HEK293T (cell line): ENCODE data around the gene MYL9.

Experiments used
- CTCF ChIA-PET: fragments of 350-600 bp; formaldehyde crosslinking; extraction: SDS; loops from one replicate; lab custom pipeline; 2021; ENCODE audit warnings: antibody characterized with exemption, inconsistent platforms; lab: Yijun Ruan, JAX
- POLR2A ChIA-PET: fragments of 350-600 bp; formaldehyde crosslinking; extraction: SDS; loops from one replicate; lab custom pipeline; 2020; ENCODE audit warnings: antibody characterized with exemption, inconsistent platforms; lab: Yijun Ruan, JAX
- DNase-seq: peaks from one replicate; pipeline ENCODE4 v3.0.0; 2012; ENCODE audit warnings: mixed read lengths; ENCODE audit errors: extremely low spot score
- ARNT ChIP-seq: fragments of 450-650 bp; IDR thresholded peaks from 2 replicates; pipeline ENCODE4 v1.6.1; 2017; ENCODE audit warnings: mild to moderate bottlenecking
- BHLHE40 ChIP-seq: fragments of 450-650 bp; IDR thresholded peaks from 2 replicates; pipeline ENCODE4 v1.6.1; 2016; ENCODE audit warnings: mild to moderate bottlenecking, moderate library complexity, borderline replicate concordance
- CTBP1 ChIP-seq: fragments of 450-650 bp; IDR thresholded peaks from 2 replicates; pipeline ENCODE4 v1.6.1; 2016; ENCODE audit warnings: borderline replicate concordance
- ELF4 ChIP-seq: fragments of 450-650 bp; IDR thresholded peaks from 2 replicates; pipeline ENCODE4 v1.6.1; 2017; ENCODE audit warnings: antibody characterized with exemption
- FOXA1 ChIP-seq: fragments of 450-650 bp; IDR thresholded peaks from 2 replicates; pipeline ENCODE4 v1.6.1; 2016; ENCODE audit warnings: mild to moderate bottlenecking
- FOXK2 ChIP-seq: fragments of 450-650 bp; IDR thresholded peaks from 2 replicates; pipeline ENCODE4 v1.6.1; 2016; ENCODE audit warnings: mild to moderate bottlenecking
- FOXM1 ChIP-seq: fragments of 450-650 bp; IDR thresholded peaks from 2 replicates; pipeline ENCODE4 v1.6.1; 2017; ENCODE audit warnings: mild to moderate bottlenecking, borderline replicate concordance
- HDGF ChIP-seq: fragments of 450-650 bp; IDR thresholded peaks from 2 replicates; pipeline ENCODE4 v1.6.1; 2017; ENCODE audit warnings: antibody characterized with exemption, borderline replicate concordance
- L3MBTL2 ChIP-seq: fragments of 450-650 bp; conservative IDR thresholded peaks from 2 replicates; pipeline ENCODE4 v1.6.1; 2016; ENCODE audit warnings: mild to moderate bottlenecking
- LEF1 ChIP-seq: fragments of 450-650 bp; IDR thresholded peaks from 2 replicates; pipeline ENCODE4 v1.6.1; 2017; ENCODE audit warnings: mild to moderate bottlenecking, borderline replicate concordance
- NFRKB ChIP-seq: fragments of 450-650 bp; IDR thresholded peaks from 2 replicates; pipeline ENCODE4 v1.6.1; 2016; ENCODE audit warnings: mild to moderate bottlenecking, moderate library complexity
- PKNOX1 ChIP-seq: fragments of 450-650 bp; IDR thresholded peaks from 2 replicates; pipeline ENCODE4 v1.6.1; 2016
- SP1 ChIP-seq: fragments of 450-650 bp; IDR thresholded peaks from 2 replicates; pipeline ENCODE4 v1.6.1; 2017
- SUZ12 ChIP-seq: fragments of 450-650 bp; IDR thresholded peaks from 2 replicates; pipeline ENCODE4 v1.6.1; 2016; ENCODE audit warnings: mild to moderate bottlenecking
- TARDBP ChIP-seq: fragments of 450-650 bp; IDR thresholded peaks from 2 replicates; pipeline ENCODE4 v1.6.1; 2016
- ZNF384 ChIP-seq: fragments of 450-650 bp; IDR thresholded peaks from 2 replicates; pipeline ENCODE4 v1.6.1; 2016

MYL9 gene

DNA sequence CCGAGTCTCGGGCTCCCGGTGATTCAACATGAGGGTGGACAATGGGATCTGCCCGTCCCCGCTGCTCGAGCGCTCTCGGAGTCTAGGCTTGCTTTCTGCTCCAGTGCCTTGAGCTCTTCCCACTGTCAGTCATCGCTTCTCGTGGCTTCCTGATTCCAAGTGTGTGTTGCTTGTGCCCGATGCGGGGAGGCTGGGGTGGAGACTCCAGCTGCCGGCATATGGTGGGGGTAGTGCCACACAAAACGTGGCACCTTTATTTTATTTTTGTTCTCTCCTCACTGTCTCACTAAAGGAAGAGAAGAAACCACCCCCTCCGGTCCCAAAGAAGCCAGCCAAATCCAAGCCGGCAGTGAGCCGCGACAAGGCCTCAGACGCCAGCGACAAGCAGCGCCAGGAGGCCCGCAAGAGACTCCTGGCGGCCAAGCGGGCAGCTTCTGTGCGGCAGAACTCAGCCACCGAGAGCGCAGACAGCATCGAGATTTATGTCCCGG, 14.8 kb upstream of the MYL9 start:
- TF ChIP-seq NFRKB: no peak
- TF ChIP-seq FOXA1: no peak
- TF ChIP-seq SUZ12: no peak
- no peak for TF ChIP-seq PKNOX1
- no peak for TF ChIP-seq FOXK2
- TF ChIP-seq SP1: no peak
- no peak for TF ChIP-seq L3MBTL2
- no peak for TF ChIP-seq BHLHE40
- no peak for TF ChIP-seq ZNF384
- no peak for TF ChIP-seq LEF1
- TF ChIP-seq ELF4: no peak
- TF ChIP-seq FOXM1: no peak
- TF ChIP-seq ARNT: no peak
- no peak for TF ChIP-seq HDGF
- no peak for TF ChIP-seq CTBP1
- no peak for TF ChIP-seq TARDBP
- DNase-seq: no peak
- ChIA-PET POLR2A (no interaction called here), CTCF (no interaction called here)

DNA sequence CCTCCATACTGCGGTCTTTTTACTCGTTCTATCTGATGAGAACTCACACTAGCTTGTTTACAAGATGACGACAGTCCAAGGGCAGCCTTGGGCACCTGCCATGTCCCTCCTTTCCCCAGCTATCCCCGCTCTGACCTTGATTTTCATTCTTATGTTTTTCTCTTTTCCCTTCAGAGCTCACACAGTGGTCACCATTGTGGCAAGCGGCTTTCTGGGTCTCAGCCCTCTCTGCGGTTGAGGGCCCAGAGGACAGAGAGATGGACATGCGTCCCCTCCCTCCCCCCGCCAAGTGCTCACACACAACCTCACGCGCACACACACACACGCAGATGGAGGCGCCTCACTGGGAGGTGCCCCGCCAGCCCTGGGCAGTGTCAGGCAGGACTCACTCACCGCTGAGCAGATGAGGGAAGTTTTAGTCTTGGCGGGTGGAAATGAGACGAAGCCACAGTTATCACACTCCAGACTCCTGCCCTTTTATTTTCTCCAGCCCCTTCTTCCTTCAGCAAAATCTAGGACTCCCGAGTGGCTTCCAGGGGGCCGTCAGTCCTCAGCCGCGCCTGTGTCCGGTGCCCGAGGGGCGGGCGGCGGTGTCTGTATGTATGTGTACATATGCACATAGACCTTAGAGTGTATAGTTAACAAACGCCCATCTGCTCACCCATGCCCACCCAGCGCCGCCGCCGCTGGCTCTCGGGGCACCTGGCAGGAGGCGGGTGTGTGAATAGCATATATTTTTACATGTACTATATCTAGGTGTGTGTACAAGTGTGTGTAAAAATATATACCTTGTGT, 13.8 kb upstream of the MYL9 start:
- ChIA-PET POLR2A (no interaction called here), CTCF (no interaction called here)
- TF ChIP-seq CTBP1 (no peak), LEF1 (no peak), HDGF (no peak), BHLHE40 (no peak), NFRKB (no peak), FOXM1 (no peak), PKNOX1 (no peak), ARNT (no peak), SP1 (no peak), FOXA1 (no peak), L3MBTL2 (no peak), ZNF384 (no peak), SUZ12 (no peak), FOXK2 (no peak), TARDBP (no peak)
- DNase-seq: no peak

GRCh38 chr20:36528176-36528874, 13.0 kb upstream of the MYL9 start:
- POLR2A ChIA-PET: no interaction called here
- TF ChIP-seq L3MBTL2: no peak
- no peak for TF ChIP-seq FOXA1
- TF ChIP-seq ELF4: no peak
- TF ChIP-seq PKNOX1: no peak
- TF ChIP-seq HDGF: no peak
- TF ChIP-seq SP1: no peak
- TF ChIP-seq NFRKB: no peak
- TF ChIP-seq CTBP1: no peak
- TF ChIP-seq FOXK2: no peak
- TF ChIP-seq FOXM1: no peak
- no peak for TF ChIP-seq ARNT
- no peak for TF ChIP-seq SUZ12
- no peak for TF ChIP-seq LEF1
- no peak for TF ChIP-seq TARDBP
- TF ChIP-seq BHLHE40: no peak
- no peak for TF ChIP-seq ZNF384
- CTCF ChIA-PET: no interaction called here
- DNase-seq: no peak

DNA sequence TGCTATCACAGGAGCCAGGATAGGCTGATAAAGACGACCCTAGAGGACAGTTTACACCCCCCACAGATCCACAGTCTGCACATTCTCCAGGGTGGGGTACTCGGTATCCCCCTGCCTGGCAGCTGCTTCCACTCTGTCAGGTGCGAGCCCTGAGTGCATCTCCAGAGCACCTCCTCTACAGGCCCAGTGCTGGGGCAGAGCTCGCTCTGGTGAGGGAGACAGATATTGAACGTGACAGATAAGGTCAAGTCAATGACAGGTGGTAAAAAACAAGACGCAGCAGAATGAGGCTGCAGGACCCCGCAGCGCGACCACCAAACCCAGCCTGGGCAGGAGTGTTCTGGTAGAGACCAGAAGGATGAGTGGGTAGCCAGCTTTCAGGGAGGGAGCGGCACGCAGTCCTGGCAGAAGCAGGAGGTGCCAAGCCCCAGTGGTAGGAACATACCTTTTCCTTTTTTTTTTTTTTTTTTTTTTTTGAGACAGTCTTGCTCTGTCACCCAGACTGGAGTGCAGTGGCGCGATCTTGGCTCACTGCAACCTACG, 12.4 kb upstream of the MYL9 start:
- ChIA-PET POLR2A (no interaction called here), CTCF (no interaction called here)
- no peak for DNase-seq
- TF ChIP-seq FOXK2 (no peak), ELF4 (no peak), CTBP1 (no peak), FOXA1 (no peak), FOXM1 (no peak), HDGF (no peak), PKNOX1 (no peak), LEF1 (no peak), ARNT (no peak), SUZ12 (no peak), L3MBTL2 (no peak)

GRCh38 chr20:36532388-36532787, 8.9 kb upstream of the MYL9 start:
- ChIA-PET POLR2A (no interaction called here), CTCF (no interaction called here)
- no peak for TF ChIP-seq FOXA1
- TF ChIP-seq FOXM1: no peak
- no peak for TF ChIP-seq LEF1
- TF ChIP-seq TARDBP: no peak
- TF ChIP-seq FOXK2: no peak
- no peak for TF ChIP-seq ELF4
- DNase-seq: no peak
